Neural cell (in vitro differentiated cells): ENCODE measurements around the gene GFM1. TPM values are rescaled to one million over a fixed set of nuclear protein-coding genes. Genes with fewer than 3 reads are reported as not detected.

Experiments used
- H2AFZ ChIP-seq: fragments of 200-600, 300-800 bp; sonication (generic), shearing (Covaris generic); 2 replicates; pipeline ENCODE4 v1.6.0; 2014; ENCODE audit warnings: low read depth, mild to moderate bottlenecking, antibody characterized with exemption, low read length, moderate library complexity
- H3F3A ChIP-seq: fragments of 200-600 bp; shearing (Covaris generic); 2 replicates; pipeline ENCODE4 v1.6.1; 2016; ENCODE audit warnings: mild to moderate bottlenecking, moderate library complexity, mixed read lengths, antibody characterized with exemption, low read length; ENCODE audit not compliant: insufficient read depth, poor library complexity, severe bottlenecking
- H3K27ac ChIP-seq: fragments of 200-600, 300-800 bp; sonication (generic), shearing (Covaris generic); 2 replicates; pipeline ENCODE4 v1.5.1; 2014; ENCODE audit warnings: mild to moderate bottlenecking, low read length, moderate library complexity
- H3K27me3 ChIP-seq: fragments of 300-800, 200-600 bp; sonication (generic), shearing (Covaris generic); 2 replicates; pipeline ENCODE4 v1.6.0; 2014; ENCODE audit warnings: mild to moderate bottlenecking, low read depth, low read length, moderate library complexity; ENCODE audit not compliant: insufficient read depth
- H3K36me3 ChIP-seq: fragments of 300-800, 200-600 bp; sonication (generic), shearing (Covaris generic); 2 replicates; pipeline ENCODE4 v1.5.1; 2014; ENCODE audit warnings: mild to moderate bottlenecking, antibody characterized with exemption, low read length, moderate library complexity; ENCODE audit not compliant: insufficient read depth
- H3K4me2 ChIP-seq: fragments of 300-800, 200-600 bp; sonication (generic), shearing (Covaris generic); 2 replicates; pipeline ENCODE4 v1.6.0; 2014; ENCODE audit warnings: mild to moderate bottlenecking, low read length
- H3K4me3 ChIP-seq: fragments of 300-800, 200-600 bp; sonication (generic), shearing (Covaris generic); 2 replicates; pipeline ENCODE4 v1.5.1; 2014; ENCODE audit warnings: mild to moderate bottlenecking, low read length, moderate library complexity
- H3K79me2 ChIP-seq: fragments of 200-600 bp; shearing (Covaris generic); replicated peaks from 2 replicates; pipeline ENCODE4 v1.6.0; 2014; ENCODE audit warnings: mild to moderate bottlenecking, low read length, moderate library complexity; ENCODE audit not compliant: insufficient read depth
- H3K9ac ChIP-seq: fragments of 300-800, 200-600 bp; sonication (generic), shearing (Covaris generic); 2 replicates; pipeline ENCODE4 v1.6.1; 2016; ENCODE audit warnings: mild to moderate bottlenecking, low read length, mixed read lengths
- H3K9me2 ChIP-seq: fragments of 200-600 bp; shearing (Covaris generic); 2 replicates; pipeline ENCODE4 v1.6.1; 2016; ENCODE audit warnings: mild to moderate bottlenecking, low read length, mixed read lengths; ENCODE audit not compliant: insufficient read depth
- H3K9me3 ChIP-seq: fragments of 200-600, 300-800 bp; sonication (generic), shearing (Covaris generic); 2 replicates; pipeline ENCODE4 v1.6.1; 2016; ENCODE audit warnings: mild to moderate bottlenecking, mixed run types, low read length, moderate library complexity, mixed read lengths
- H4K20me1 ChIP-seq: fragments of 200-600 bp; shearing (Covaris generic); 2 replicates; pipeline ENCODE4 v1.6.1; 2016; ENCODE audit warnings: mild to moderate bottlenecking, mixed run types; ENCODE audit not compliant: insufficient read depth
- EP300 ChIP-seq: fragments of 450-650 bp; conservative IDR thresholded peaks from 2 replicates; pipeline ENCODE4 v1.6.1; 2014; ENCODE audit warnings: antibody characterized with exemption, mild to moderate bottlenecking, moderate library complexity; ENCODE audit not compliant: poor library complexity, severe bottlenecking
- EZH2 ChIP-seq: fragments of 200-600, 300-800 bp; shearing (Covaris generic), sonication (generic); IDR thresholded peaks from 2 replicates; pipeline ENCODE4 v1.6.1; 2014; ENCODE audit warnings: antibody characterized with exemption, low read length, borderline replicate concordance, mild to moderate bottlenecking; ENCODE audit not compliant: insufficient read depth, poor library complexity, severe bottlenecking
- MXI1 ChIP-seq: fragments of 450-650 bp; conservative IDR thresholded peaks from 2 replicates; pipeline ENCODE4 v1.6.1; 2014; ENCODE audit warnings: antibody characterized with exemption, mild to moderate bottlenecking; ENCODE audit not compliant: poor library complexity, severe bottlenecking
- POLR2AphosphoS5 ChIP-seq: IDR thresholded peaks from 2 replicates; pipeline ENCODE4 v1.6.1; 2012
- RAD21 ChIP-seq: fragments of 450-650 bp; conservative IDR thresholded peaks from 2 replicates; pipeline ENCODE4 v1.6.1; 2014; ENCODE audit warnings: antibody characterized with exemption, mild to moderate bottlenecking, moderate library complexity
- REST ChIP-seq: IDR thresholded peaks from 2 replicates; pipeline ENCODE4 v1.6.1; 2012; ENCODE audit warnings: borderline replicate concordance
- SMC3 ChIP-seq: fragments of 450-650 bp; conservative IDR thresholded peaks from 2 replicates; pipeline ENCODE4 v1.6.1; 2014; ENCODE audit warnings: antibody characterized with exemption, mild to moderate bottlenecking, moderate library complexity; ENCODE audit not compliant: poor library complexity
- TAF1 ChIP-seq: IDR thresholded peaks from 2 replicates; pipeline ENCODE4 v1.6.1; 2012; ENCODE audit warnings: low read depth
- polyA plus RNA-seq: library from polyadenylated mRNA; depleted of rRNA; stranded (reverse); fragments of >200 nt; gene quantifications from 2 replicates; pipeline ENCODE4 v1.2.3, GENCODE V29; 2014
- TF ChIP-seq, protein P1 (sequence below): fragments of 450-650 bp; IDR thresholded peaks from 2 replicates; pipeline ENCODE4 v1.5.1; 2014; ENCODE audit warnings: antibody characterized with exemption, mild to moderate bottlenecking, moderate library complexity; ENCODE audit not compliant: poor library complexity, severe bottlenecking

The GFM1 gene
- polyA plus RNA-seq, 1 donor from 2014 or later = 67.1 TPM

GRCh38 chr3:158660711-158661110 is 16.4 kb downstream of the GFM1 start:
- Histone ChIP-seq H3K9ac (no peak overlapping the region), H3K9me3 (no peaks in the 10 kb centered on the region), H3F3A (no peaks in the 10 kb centered on the region), H4K20me1 (no peaks in the 10 kb centered on the region), H3K27ac (no peak overlapping the region), H3K9me2 (no peaks in the 10 kb centered on the region), H3K4me3 (no peak overlapping the region), H2AFZ (no peak overlapping the region), H3K36me3 (peaks cover 11% of the 10 kb centered on the region), H3K79me2 (no peaks in the 10 kb centered on the region), H3K27me3 (no peaks in the 10 kb centered on the region), H3K4me2 (no peak overlapping the region)
- TF ChIP-seq RAD21 = no peak
- TF ChIP-seq EP300 = no peak
- TF ChIP-seq SMC3 = no peak
- no peak for TF ChIP-seq REST
- no peak for TF ChIP-seq MXI1
- no peak for TF ChIP-seq EZH2
- no peak for TF ChIP-seq POLR2AphosphoS5
- TF ChIP-seq, protein P1, sequence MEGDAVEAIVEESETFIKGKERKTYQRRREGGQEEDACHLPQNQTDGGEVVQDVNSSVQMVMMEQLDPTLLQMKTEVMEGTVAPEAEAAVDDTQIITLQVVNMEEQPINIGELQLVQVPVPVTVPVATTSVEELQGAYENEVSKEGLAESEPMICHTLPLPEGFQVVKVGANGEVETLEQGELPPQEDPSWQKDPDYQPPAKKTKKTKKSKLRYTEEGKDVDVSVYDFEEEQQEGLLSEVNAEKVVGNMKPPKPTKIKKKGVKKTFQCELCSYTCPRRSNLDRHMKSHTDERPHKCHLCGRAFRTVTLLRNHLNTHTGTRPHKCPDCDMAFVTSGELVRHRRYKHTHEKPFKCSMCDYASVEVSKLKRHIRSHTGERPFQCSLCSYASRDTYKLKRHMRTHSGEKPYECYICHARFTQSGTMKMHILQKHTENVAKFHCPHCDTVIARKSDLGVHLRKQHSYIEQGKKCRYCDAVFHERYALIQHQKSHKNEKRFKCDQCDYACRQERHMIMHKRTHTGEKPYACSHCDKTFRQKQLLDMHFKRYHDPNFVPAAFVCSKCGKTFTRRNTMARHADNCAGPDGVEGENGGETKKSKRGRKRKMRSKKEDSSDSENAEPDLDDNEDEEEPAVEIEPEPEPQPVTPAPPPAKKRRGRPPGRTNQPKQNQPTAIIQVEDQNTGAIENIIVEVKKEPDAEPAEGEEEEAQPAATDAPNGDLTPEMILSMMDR = no peak
- TF ChIP-seq TAF1 = no peak

DNA sequence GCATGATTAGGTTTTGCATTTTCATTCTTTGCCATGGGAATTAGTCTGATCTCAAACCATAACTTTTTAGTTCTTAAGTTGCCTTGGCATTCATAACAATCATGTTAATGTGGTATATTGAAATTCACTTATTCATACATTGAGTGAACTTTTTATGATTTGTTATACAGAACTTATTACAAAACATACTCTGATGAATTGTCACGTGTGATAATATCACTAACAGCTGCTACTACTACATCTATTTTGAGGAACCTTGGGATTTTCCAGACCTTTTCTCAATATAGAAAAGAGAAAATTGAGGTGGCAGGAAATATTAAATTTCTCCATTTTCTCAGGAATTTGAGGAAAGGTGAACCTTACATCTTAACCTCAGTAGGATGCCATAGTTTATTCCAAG is 18.9 kb downstream of the GFM1 start:
- Histone ChIP-seq H3K4me3 (no peak overlapping the region), H3K9me2 (no peaks in the 10 kb centered on the region), H3K9ac (no peak overlapping the region), H3K9me3 (no peaks in the 10 kb centered on the region), H3K36me3 (peaks cover 13% of the 10 kb centered on the region), H3K27me3 (no peaks in the 10 kb centered on the region), H3K27ac (no peak overlapping the region), H2AFZ (no peak overlapping the region), H4K20me1 (no peaks in the 10 kb centered on the region), H3K4me2 (no peak overlapping the region), H3K79me2 (no peaks in the 10 kb centered on the region), H3F3A (no peaks in the 10 kb centered on the region)
- TF ChIP-seq EZH2 (no peak), RAD21 (no peak), EP300 (no peak), MXI1 (no peak)

DNA sequence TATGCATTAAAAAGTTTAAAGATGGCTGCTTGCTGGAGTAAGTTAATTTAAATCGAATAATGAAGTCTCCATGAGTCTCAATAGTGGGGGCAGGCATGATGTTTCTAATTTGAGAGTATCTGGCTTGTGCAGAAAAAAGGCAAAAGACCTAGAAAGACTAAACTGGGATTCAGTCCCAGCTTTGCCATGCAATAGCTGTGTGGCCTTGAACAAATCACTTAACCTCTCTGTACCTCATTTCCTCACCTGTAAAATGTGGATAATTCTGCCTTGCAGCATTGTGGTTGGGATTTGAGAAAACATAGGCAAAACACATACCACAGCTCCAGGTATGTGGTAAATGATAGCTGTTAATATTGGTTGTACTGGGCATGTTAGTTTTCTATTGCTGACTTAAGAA is 19.5 kb downstream of the GFM1 start:
- H3K9ac ChIP-seq = no peak overlapping the region
- H3F3A ChIP-seq = no peaks in the 10 kb centered on the region
- no peak for TF ChIP-seq POLR2AphosphoS5
- TF ChIP-seq EP300 = no peak
- no peak for TF ChIP-seq RAD21
- no peak for TF ChIP-seq EZH2
- no peak for TF ChIP-seq SMC3
- TF ChIP-seq, protein P1 = no peak
- TF ChIP-seq REST = no peak
- TF ChIP-seq MXI1 = no peak
- no peak for TF ChIP-seq TAF1
- H3K4me3 ChIP-seq = no peak overlapping the region
- peaks cover 18% of the 10 kb centered on the region for H3K36me3 ChIP-seq
- H3K9me2 ChIP-seq = no peaks in the 10 kb centered on the region
- H3K9me3 ChIP-seq = no peaks in the 10 kb centered on the region
- H3K27me3 ChIP-seq = no peaks in the 10 kb centered on the region
- H3K79me2 ChIP-seq = no peaks in the 10 kb centered on the region
- H3K27ac ChIP-seq = no peak overlapping the region
- no peaks in the 10 kb centered on the region for H4K20me1 ChIP-seq
- no peak overlapping the region for H3K4me2 ChIP-seq
- no peak overlapping the region for H2AFZ ChIP-seq
